CD4-positive, alpha-beta T cell (primary cell): ENCODE data around the gene RHBDF1. TPM values are rescaled to one million over a fixed set of nuclear protein-coding genes. Genes with fewer than 3 reads are reported as not detected.

Source experiments
- ATAC-seq: fragments of 200-7000 bp; cut with Tn5 transposase; one replicate; pipeline ENCODE4 v1.10.0; 2022; ENCODE audit warnings: mild to moderate bottlenecking; ENCODE audit not compliant: poor library complexity
- CTCF ChIA-PET: fragments of 350-600 bp; sonication (Branson Sonifier 250); formaldehyde crosslinking; loops from one replicate; lab custom pipeline; 2021; ENCODE audit warnings: antibody characterized with exemption, inconsistent platforms; lab: Charles Lee
- POLR2A ChIA-PET: fragments of 350-600 bp; sonication (Branson Sonifier 250); formaldehyde crosslinking; loops from one replicate; lab custom pipeline; 2021; ENCODE audit warnings: antibody characterized with exemption, inconsistent platforms; lab: Charles Lee
- DNase-seq, 14 experiments: peaks; one replicate each; pipeline ENCODE4 v3.0.0-alpha.2; 2013 to 2020; ENCODE audit warnings: mixed read lengths in 2 of 14
- H3K27ac ChIP-seq, 2 donors: one replicate each; pipeline versions ENCODE4 v1.5.1 to v1.7.0; 2013; ENCODE audit warnings: low read length in 2 of 2, low read depth in 1 of 2, mild to moderate bottlenecking in 1 of 2
- H3K27me3 ChIP-seq, 2 experiments: 1 replicate in 1 of 2; 2 replicates in 1 of 2; pipeline versions ENCODE4 v1.6.1 to v1.7.0; 2013; ENCODE audit warnings: low read length in 2 of 2, control low read depth in 1 of 2, mild to moderate bottlenecking in 1 of 2, moderate library complexity in 1 of 2; ENCODE audit not compliant: insufficient read depth in 2 of 2, control insufficient read depth in 1 of 2
- H3K36me3 ChIP-seq: one replicate; pipeline ENCODE4 v1.6.1; 2013; ENCODE audit warnings: low read length, control low read depth; ENCODE audit not compliant: insufficient read depth
- H3K4me1 ChIP-seq: one replicate; pipeline ENCODE4 v1.6.1; 2013; ENCODE audit warnings: low read length, control low read depth; ENCODE audit not compliant: insufficient read depth
- H3K4me3 ChIP-seq: one replicate; pipeline ENCODE4 v1.5.1; 2013; ENCODE audit warnings: mild to moderate bottlenecking, low read length, moderate library complexity
- H3K9me3 ChIP-seq, 2 experiments: 1 replicate in 1 of 2; 2 replicates in 1 of 2; pipeline versions ENCODE4 v1.6.1 to v1.7.0; 2013; ENCODE audit warnings: low read length in 2 of 2, mild to moderate bottlenecking in 2 of 2, control low read depth in 1 of 2, moderate library complexity in 1 of 2; ENCODE audit not compliant: control insufficient read depth in 1 of 2, insufficient read depth in 1 of 2
- H3K27ac Mint-ChIP-seq: one replicate; pipeline ENCODE4 v1.8.0; 2020; ENCODE audit warnings: mixed read lengths
- H3K27me3 Mint-ChIP-seq: one replicate; pipeline ENCODE4 v1.8.0; 2021; ENCODE audit warnings: mixed read lengths
- H3K36me3 Mint-ChIP-seq: one replicate; pipeline ENCODE4 v1.8.0; 2021; ENCODE audit warnings: low read depth, mixed read lengths
- H3K4me1 Mint-ChIP-seq: one replicate; pipeline ENCODE4 v1.8.0; 2021; ENCODE audit warnings: low read depth, mixed read lengths
- H3K4me3 Mint-ChIP-seq: one replicate; pipeline ENCODE4 v1.8.0; 2020; ENCODE audit warnings: mild to moderate bottlenecking, mixed read lengths
- H3K9me3 Mint-ChIP-seq: one replicate; pipeline ENCODE4 v1.8.0; 2020; ENCODE audit warnings: mixed read lengths
- CTCF ChIP-seq: fragments of 200-600 bp; IDR thresholded peaks from one replicate; pipeline ENCODE4 v1.8.0; 2022; ENCODE audit warnings: antibody characterized with exemption, mild to moderate bottlenecking
- intact Hi-C, 2 experiments: fragments of 100-400 bp; cut with DNase I in 1 of 2; cut with micrococcal nuclease in 1 of 2; formaldehyde crosslinking; loops; one replicate each; pipeline versions ENCODE4 v1.15.1 to v1.9.0; 2023 to 2025; cut with DNase I, micrococcal nuclease
- total RNA-seq, 174 experiments: library from RNA in 2 of 174; stranded (reverse) in 2 of 174; gene quantifications; one replicate each; pipeline ENCODE4 v1.2.3 and lab custom pipeline; 2021 to 2026

Gene RHBDF1
- total RNA-seq, 2 experiments from 2014 or later, result 0.33 to 0.34 TPM

DNA sequence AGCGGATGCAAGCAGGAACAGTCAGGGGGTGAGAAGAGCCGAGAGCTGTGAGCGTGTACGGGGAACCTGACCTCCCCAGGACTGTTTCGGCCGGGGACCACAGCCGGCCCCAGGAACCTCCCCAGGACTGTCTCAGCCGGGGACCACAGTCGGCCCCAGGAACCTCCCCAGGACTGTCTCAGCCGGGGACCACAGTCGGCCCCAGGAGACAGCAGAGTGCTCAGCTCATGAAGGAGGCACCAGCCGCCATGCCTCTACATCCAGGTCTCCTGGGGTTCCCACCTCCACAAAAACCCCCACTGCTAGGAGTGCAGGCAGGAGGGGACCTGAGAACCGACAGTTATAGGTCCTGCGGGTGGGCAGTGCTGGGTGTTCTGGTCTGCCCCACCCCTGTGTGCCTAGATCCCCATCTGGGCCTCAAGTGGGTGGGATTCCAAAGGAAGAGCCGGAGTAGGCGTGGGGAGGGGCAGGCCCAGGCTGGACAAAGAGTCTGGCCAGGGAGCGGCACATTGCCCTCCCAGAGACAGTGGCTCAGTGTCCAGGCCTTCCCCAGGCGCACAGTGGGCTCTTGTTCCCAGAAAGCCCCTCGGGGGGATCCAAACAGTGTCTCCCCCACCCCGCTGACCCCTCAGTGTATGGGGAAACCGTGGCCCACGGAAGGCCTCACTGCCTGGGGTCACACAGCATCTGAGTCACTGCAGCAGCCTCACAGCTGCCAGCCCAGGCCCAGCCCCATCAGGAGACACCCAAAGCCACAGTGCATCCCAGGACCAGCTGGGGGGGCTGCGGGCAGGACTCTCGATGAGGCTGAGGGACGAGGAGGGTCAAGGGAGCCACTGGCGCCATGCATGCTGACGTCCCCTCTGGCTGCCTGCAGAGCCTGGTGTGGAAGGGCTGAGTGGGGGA is 4.3 kb downstream of the RHBDF1 start:
- H3K4me1 Mint-ChIP-seq, result peaks cover 5% of the 10 kb centered on the region
- Histone ChIP-seq H3K4me3 (no peak overlapping the region), H3K27me3 (peaks cover 19 to 29% of the 10 kb centered on the region in 2 experiments), H3K27ac (no peak overlapping the region), H3K9me3 (peaks cover 0 to 12% of the 10 kb centered on the region in 2 experiments), H3K36me3 (no peaks in the 10 kb centered on the region), H3K4me1 (peaks cover 14% of the 10 kb centered on the region)
- no peaks in the 10 kb centered on the region for H3K36me3 Mint-ChIP-seq
- ChIA-PET POLR2A (no interaction called here), CTCF (interaction anchor here (6.3 kb wide), 1 partner anchor 28 kb away, joined by 105 read pairs; no protein-coding TSS in a partner anchor)
- intact Hi-C loops, result no loop called here
- TF ChIP-seq CTCF, result no peak
- H3K9me3 Mint-ChIP-seq, result no peaks in the 10 kb centered on the region
- H3K4me3 Mint-ChIP-seq, result no peak overlapping the region
- peaks cover 47% of the 10 kb centered on the region for H3K27me3 Mint-ChIP-seq
- DNase-seq (no peak), ATAC-seq (no peak)
- no peak overlapping the region for H3K27ac Mint-ChIP-seq

DNA sequence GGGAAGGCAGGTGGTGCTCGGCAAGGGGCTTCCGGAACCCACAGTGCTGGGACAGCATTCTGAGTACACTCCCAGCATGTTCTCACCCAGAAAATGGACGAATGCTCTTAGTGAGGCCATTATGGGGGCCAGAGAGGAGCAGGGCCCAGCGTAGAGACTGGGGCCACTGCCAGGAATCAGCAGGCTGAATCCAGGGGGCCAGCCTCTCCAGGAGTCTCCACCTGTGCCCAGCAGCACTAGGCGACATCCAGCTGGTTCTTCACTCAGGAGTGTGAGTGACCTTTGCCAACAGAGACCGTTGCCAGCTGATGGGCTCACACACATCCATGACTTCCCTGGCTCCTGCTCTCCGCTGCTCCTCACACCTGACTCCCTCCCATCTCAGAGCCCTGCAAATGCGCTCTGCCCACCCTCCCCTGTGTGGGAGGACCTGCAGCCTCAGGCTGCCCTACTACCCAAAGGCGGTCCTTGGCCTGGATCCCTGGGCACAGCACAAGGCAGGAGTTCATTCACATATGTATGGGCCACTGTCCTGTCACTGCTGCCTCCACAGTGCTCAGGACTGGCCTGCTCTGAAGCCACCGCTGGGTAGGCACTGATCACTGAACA is 5.1 kb downstream of the RHBDF1 start:
- Mint-ChIP-seq H3K27me3 (peaks cover 42% of the 10 kb centered on the region), H3K9me3 (no peaks in the 10 kb centered on the region), H3K4me1 (no peaks in the 10 kb centered on the region), H3K36me3 (no peaks in the 10 kb centered on the region), H3K27ac (no peak overlapping the region), H3K4me3 (no peak overlapping the region)
- peaks cover 0 to 12% of the 10 kb centered on the region in 2 experiments for H3K9me3 ChIP-seq
- H3K27ac ChIP-seq, result no peak overlapping the region
- TF ChIP-seq CTCF, result no peak
- H3K36me3 ChIP-seq, result no peaks in the 10 kb centered on the region
- intact Hi-C loops, result no loop called here
- ChIA-PET CTCF (interaction anchor here (6.3 kb wide), 1 partner anchor 29 kb away, joined by 105 read pairs; no protein-coding TSS in a partner anchor), POLR2A (no interaction called here)
- H3K27me3 ChIP-seq, result peaks cover 14 to 23% of the 10 kb centered on the region in 2 experiments
- peaks cover 10% of the 10 kb centered on the region for H3K4me1 ChIP-seq
- no peak for DNase-seq
- no peak overlapping the region for H3K4me3 ChIP-seq
- ATAC-seq, result no peak

- ChIA-PET POLR2A (interaction anchor here (1.4 to 1.5 kb wide), 2 partner anchors 13 to 30 kb away, joined by 6 to 7 read pairs; partner anchors contain the start of gene POLR3K), CTCF (interaction anchor here (0.6 to 6.3 kb wide), 16 partner anchors 8 to 296 kb away, joined by 3 to 105 read pairs (median 6); partner anchors contain the start of genes HBQ1, NPRL3, POLR3K and SNRNP25)
- Mint-ChIP-seq H3K27ac (no peak overlapping the region), H3K9me3 (no peaks in the 10 kb centered on the region), H3K4me3 (no peak overlapping the region), H3K27me3 (peaks cover 40% of the 10 kb centered on the region), H3K36me3 (no peaks in the 10 kb centered on the region), H3K4me1 (no peaks in the 10 kb centered on the region)
- Histone ChIP-seq H3K27me3 (peaks cover 12 to 18% of the 10 kb centered on the region in 2 experiments), H3K4me1 (peaks cover 6% of the 10 kb centered on the region), H3K27ac (no peak overlapping the region), H3K36me3 (no peaks in the 10 kb centered on the region), H3K9me3 (peaks cover 0 to 7% of the 10 kb centered on the region in 2 experiments), H3K4me3 (no peak overlapping the region)
- no peak for DNase-seq
- intact Hi-C loops, result no loop called here
- TF ChIP-seq CTCF, result no peak
- no peak for ATAC-seq
Observed at GRCh38 chr16:66309-67182, 5.9 kb downstream of the RHBDF1 start.
